CD8-positive, alpha-beta memory T cell (primary cell): ENCODE measurements around the gene TENM3. TPM values are rescaled to one million over a fixed set of nuclear protein-coding genes. Genes with fewer than 3 reads are reported as not detected.
"Not testable (repeated sequence)": the region's sequence is repeated elsewhere in the genome, so short reads cannot be mapped to it uniquely, and the experiment has no call there.

ENCODE experiments used
- CTCF ChIA-PET: fragments of 350-600 bp; sonication (Branson Sonifier 250); formaldehyde crosslinking; loops from one replicate; lab custom pipeline; 2021; ENCODE audit warnings: antibody characterized with exemption; lab: Charles Lee
- POLR2A ChIA-PET: fragments of 350-600 bp; sonication (Branson Sonifier 250); formaldehyde crosslinking; loops from one replicate; lab custom pipeline; 2021; ENCODE audit warnings: antibody characterized with exemption; lab: Charles Lee
- DNase-seq, 5 donors: peaks; one replicate each; pipeline versions ENCODE4 v3.0.0 to v3.0.0-alpha.2; 2020 to 2022; ENCODE audit warnings: mixed read lengths in 1 of 5
- H3K27ac ChIP-seq: one replicate; pipeline ENCODE4 v1.7.0; 2013; ENCODE audit warnings: low read depth, mild to moderate bottlenecking, low read length, moderate library complexity
- H3K27me3 ChIP-seq: 2 replicates; pipeline ENCODE4 v1.7.0; 2013; ENCODE audit warnings: low read length, mild to moderate bottlenecking; ENCODE audit not compliant: insufficient read depth, poor library complexity, severe bottlenecking
- H3K36me3 ChIP-seq: 2 replicates; pipeline ENCODE4 v1.7.0; 2013; ENCODE audit warnings: mild to moderate bottlenecking, low read length, moderate library complexity; ENCODE audit not compliant: insufficient read depth
- H3K4me1 ChIP-seq: 2 replicates; pipeline ENCODE4 v1.7.0; 2013; ENCODE audit warnings: mild to moderate bottlenecking, low read length, moderate library complexity; ENCODE audit not compliant: insufficient read depth
- H3K4me3 ChIP-seq: 2 replicates; pipeline ENCODE4 v1.7.0; 2013; ENCODE audit warnings: mild to moderate bottlenecking, low read length
- H3K9me3 ChIP-seq: 2 replicates; pipeline ENCODE4 v1.7.0; 2013; ENCODE audit warnings: mild to moderate bottlenecking, low read length
- H3K27ac Mint-ChIP-seq, 8 donors: one replicate each; pipeline ENCODE4 v1.8.0; 2020 to 2021; ENCODE audit warnings: mixed read lengths in 8 of 8, mild to moderate bottlenecking in 6 of 8, inconsistent platforms in 3 of 8, moderate library complexity in 3 of 8
- H3K27me3 Mint-ChIP-seq, 2 donors: one replicate each; pipeline ENCODE4 v1.8.0; 2020 to 2021; ENCODE audit warnings: mixed read lengths in 2 of 2, mild to moderate bottlenecking in 1 of 2, moderate library complexity in 1 of 2
- H3K36me3 Mint-ChIP-seq, 3 donors: one replicate each; pipeline ENCODE4 v1.8.0; 2020 to 2021; ENCODE audit warnings: mixed read lengths in 3 of 3, inconsistent platforms in 1 of 3, mild to moderate bottlenecking in 1 of 3
- H3K4me1 Mint-ChIP-seq, 3 donors: one replicate each; pipeline ENCODE4 v1.8.0; 2020 to 2021; ENCODE audit warnings: mixed read lengths in 3 of 3, inconsistent platforms in 1 of 3, mild to moderate bottlenecking in 1 of 3
- H3K4me3 Mint-ChIP-seq, 7 donors: one replicate each; pipeline ENCODE4 v1.8.0; 2020 to 2021; ENCODE audit warnings: mixed read lengths in 7 of 7, mild to moderate bottlenecking in 6 of 7, moderate library complexity in 4 of 7, inconsistent platforms in 2 of 7
- H3K9me3 Mint-ChIP-seq, 5 donors: one replicate each; pipeline ENCODE4 v1.8.0; 2020 to 2022; ENCODE audit warnings: mixed read lengths in 5 of 5, mild to moderate bottlenecking in 3 of 5, moderate library complexity in 2 of 5, inconsistent platforms in 1 of 5
- polyA plus RNA-seq: library from polyadenylated mRNA; unstranded; fragments of 300-500 nt; fragmentation: Illumina TruSeq; gene quantifications from one replicate; pipeline ENCODE4 v1.2.3, GENCODE V29; 2021
- total RNA-seq, 2 experiments: library from RNA; stranded (reverse); gene quantifications; one replicate each; pipeline ENCODE4 v1.2.3, GENCODE V29; 2021

TENM3 gene
- total and polyA plus RNA-seq, 3 experiments from 2014 or later = not detected

DNA sequence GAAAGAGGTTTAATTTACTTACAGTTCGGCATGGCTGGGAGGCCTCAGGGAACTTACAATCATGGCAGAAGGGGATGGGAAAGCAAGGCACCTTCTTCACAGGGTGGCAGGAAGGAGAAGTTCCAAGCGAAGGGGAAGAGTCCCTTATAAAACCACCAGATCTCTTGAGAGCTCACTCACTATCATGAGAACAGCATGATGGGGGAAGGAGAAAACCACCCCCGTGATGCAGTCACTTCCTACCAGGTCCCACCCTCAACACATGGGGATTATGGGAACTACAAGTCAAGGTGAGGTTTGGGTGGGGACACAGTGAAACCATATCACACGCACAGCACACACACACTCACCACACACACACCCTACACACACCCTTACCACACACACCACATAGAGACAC is 569.7 kb downstream of the TENM3 start:
- H3K9me3 Mint-ChIP-seq = peaks cover 6 to 26% (median 10%) of the 10 kb centered on the region in 5 donors
- ChIA-PET POLR2A (no interaction called here), CTCF (no interaction called here)
- Histone ChIP-seq H3K9me3 (no peaks in the 10 kb centered on the region), H3K27me3 (no peaks in the 10 kb centered on the region), H3K36me3 (no peaks in the 10 kb centered on the region), H3K27ac (no peak overlapping the region), H3K4me1 (peaks cover 19% of the 10 kb centered on the region), H3K4me3 (no peak overlapping the region)
- H3K27ac Mint-ChIP-seq = peak overlapping the region in 3 of 8 donors; percentile 44 to 90 (median 79)
- DNase-seq = no peak
- peaks cover 0 to 18% (median 6%) of the 10 kb centered on the region in 3 donors for H3K4me1 Mint-ChIP-seq
- peaks cover 0 to 14% (median 1%) of the 10 kb centered on the region in 3 donors for H3K36me3 Mint-ChIP-seq
- no peaks in the 10 kb centered on the region for H3K27me3 Mint-ChIP-seq
- no peak overlapping the region for H3K4me3 Mint-ChIP-seq

DNA sequence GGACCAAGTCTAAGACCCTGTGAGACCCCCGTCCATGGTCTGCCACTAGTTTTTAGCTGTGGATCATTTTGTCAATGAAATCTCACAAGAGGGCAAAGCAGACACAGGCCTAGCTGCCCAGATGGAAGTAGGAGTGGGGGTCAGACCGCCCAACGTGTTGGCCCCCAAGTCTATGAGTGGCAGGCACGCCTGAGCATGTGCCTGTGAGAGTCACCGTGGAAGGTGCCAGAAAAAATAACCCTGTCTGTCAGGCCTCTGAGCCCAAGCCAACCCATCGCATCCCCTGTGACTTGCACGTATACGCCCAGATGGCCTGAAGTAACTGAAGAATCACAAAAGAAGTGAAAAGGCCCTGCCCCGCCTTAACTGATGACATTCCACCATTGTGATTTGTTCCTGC is 570.9 kb downstream of the TENM3 start:
- peak overlapping the region in 2 of 8 donors; percentile 10 to 14 for H3K27ac Mint-ChIP-seq
- H3K36me3 Mint-ChIP-seq = peaks cover 0 to 14% (median 1%) of the 10 kb centered on the region in 3 donors
- H3K36me3 ChIP-seq, H3K9me3 ChIP-seq, H3K27me3 ChIP-seq, H3K27ac ChIP-seq, CTCF ChIA-PET, DNase-seq, H3K27me3 Mint-ChIP-seq, H3K4me3 Mint-ChIP-seq, H3K4me3 ChIP-seq, POLR2A ChIA-PET: not testable (repeated sequence)
- peaks cover 0 to 18% (median 6%) of the 10 kb centered on the region in 3 donors for H3K4me1 Mint-ChIP-seq
- peaks cover 12% of the 10 kb centered on the region for H3K4me1 ChIP-seq
- peaks cover 6 to 19% (median 10%) of the 10 kb centered on the region in 5 donors for H3K9me3 Mint-ChIP-seq

DNA sequence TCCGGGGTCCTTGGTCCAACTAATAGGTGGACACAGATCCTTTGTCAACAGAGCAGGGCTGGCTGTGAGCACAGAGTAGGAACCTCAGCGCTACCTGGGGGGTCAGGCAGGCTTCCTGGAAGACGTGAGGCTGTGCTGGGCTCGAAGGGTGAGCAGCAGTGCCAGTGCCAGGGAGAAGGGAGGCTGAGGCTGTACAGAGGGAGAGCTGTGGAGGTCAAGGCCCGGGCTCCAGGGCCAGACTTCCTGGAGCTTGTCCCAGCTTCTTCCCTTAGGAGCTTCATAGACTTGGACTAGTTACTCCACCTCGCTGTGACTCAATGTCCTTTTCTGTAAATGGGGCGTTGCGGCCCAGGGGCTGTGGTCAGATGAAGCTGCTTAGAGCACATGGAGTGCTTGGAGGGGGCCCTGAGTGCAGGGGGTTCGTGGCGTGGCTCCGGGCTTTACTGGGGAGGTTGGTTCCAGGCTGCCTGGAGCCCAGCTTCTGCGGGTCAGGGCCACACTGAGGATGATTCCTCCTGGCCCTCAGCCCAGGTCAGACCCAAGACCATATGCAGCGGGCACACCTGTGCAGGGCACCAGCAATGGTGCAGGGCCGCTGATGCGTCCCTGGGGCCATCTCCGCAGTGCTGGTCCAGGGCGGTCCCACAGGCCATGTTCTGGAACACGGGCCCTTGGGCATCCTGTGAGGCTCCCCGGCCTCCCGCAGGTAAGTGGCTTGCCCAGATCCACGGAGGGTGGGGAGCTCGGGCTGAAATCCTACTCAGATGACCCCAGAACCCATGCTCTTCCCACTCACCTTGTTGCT is 575.9 kb downstream of the TENM3 start:
- Mint-ChIP-seq H3K36me3 (no peaks in the 10 kb centered on the region), H3K27me3 (no peaks in the 10 kb centered on the region), H3K27ac (no peak overlapping the region), H3K4me3 (no peak overlapping the region), H3K4me1 (no peaks in the 10 kb centered on the region), H3K9me3 (no peaks in the 10 kb centered on the region)
- POLR2A ChIA-PET = no interaction called here
- H3K9me3 ChIP-seq = no peaks in the 10 kb centered on the region
- no peak overlapping the region for H3K27ac ChIP-seq
- no peaks in the 10 kb centered on the region for H3K36me3 ChIP-seq
- no peak for DNase-seq
- H3K4me3 ChIP-seq = no peak overlapping the region
- CTCF ChIA-PET = interaction anchor here (0.7 kb wide), 1 partner anchor 13 kb away, joined by 3 read pairs; no protein-coding TSS in a partner anchor
- H3K27me3 ChIP-seq = no peaks in the 10 kb centered on the region
- H3K4me1 ChIP-seq = no peaks in the 10 kb centered on the region

DNA sequence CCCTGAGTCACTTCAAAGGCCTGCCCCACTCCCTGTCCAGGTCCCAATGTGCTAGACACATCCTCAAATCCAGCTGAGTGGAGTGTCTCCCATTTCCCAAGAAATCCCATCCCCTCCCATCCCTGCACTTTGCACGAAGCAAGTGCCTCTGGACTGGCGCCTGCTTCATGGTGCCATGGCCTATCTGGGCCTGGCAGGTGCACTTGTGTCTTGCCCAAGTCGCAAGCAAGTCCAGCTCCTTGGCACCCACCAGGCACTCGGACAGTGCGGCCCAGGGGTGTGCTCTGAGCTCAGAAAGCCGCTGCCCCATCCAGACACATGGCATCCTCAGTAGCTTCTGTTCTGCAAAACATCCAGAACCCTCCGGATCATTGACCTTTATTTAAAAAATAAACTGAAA is 576.5 kb downstream of the TENM3 start:
- ChIA-PET CTCF (interaction anchor here (0.7 kb wide), 1 partner anchor 14 kb away, joined by 3 read pairs; no protein-coding TSS in a partner anchor), POLR2A (no interaction called here)
- H3K4me3 ChIP-seq = no peak overlapping the region
- H3K4me1 Mint-ChIP-seq = no peaks in the 10 kb centered on the region
- DNase-seq = no peak
- H3K27me3 ChIP-seq = no peaks in the 10 kb centered on the region
- H3K27ac ChIP-seq = no peak overlapping the region
- H3K9me3 ChIP-seq = no peaks in the 10 kb centered on the region
- no peak overlapping the region for H3K4me3 Mint-ChIP-seq
- no peaks in the 10 kb centered on the region for H3K4me1 ChIP-seq
- no peaks in the 10 kb centered on the region for H3K27me3 Mint-ChIP-seq
- no peak overlapping the region for H3K27ac Mint-ChIP-seq
- no peaks in the 10 kb centered on the region for H3K36me3 ChIP-seq
- H3K36me3 Mint-ChIP-seq = no peaks in the 10 kb centered on the region
- H3K9me3 Mint-ChIP-seq = no peaks in the 10 kb centered on the region

DNA sequence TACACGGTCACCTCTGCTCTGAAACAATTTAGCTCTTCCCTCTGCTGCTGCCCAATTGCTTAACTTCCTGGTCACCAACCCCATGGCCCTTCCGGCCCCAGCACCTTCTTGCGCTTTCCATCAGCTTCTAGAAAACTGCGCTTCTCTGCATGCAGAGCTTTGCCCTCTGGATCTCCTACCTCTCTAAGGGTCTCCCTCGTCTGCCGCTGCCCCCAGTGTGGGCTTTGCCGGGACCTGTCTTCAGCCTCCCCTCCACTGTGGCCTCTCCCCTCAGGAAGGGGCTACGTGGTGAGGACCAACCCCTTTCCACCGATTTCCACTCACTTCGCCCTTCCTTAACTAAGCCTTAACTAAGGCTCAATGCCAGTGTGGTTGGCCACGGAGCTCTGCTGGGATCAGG is 579.4 kb downstream of the TENM3 start:
- H3K27ac ChIP-seq = no peak overlapping the region
- H3K9me3 ChIP-seq = no peaks in the 10 kb centered on the region
- no peak for DNase-seq
- CTCF ChIA-PET = no interaction called here
- Mint-ChIP-seq H3K36me3 (no peaks in the 10 kb centered on the region), H3K4me1 (no peaks in the 10 kb centered on the region), H3K9me3 (no peaks in the 10 kb centered on the region), H3K27ac (no peak overlapping the region), H3K27me3 (peaks cover 2 to 7% of the 10 kb centered on the region in 2 donors), H3K4me3 (no peak overlapping the region)
- H3K4me1 ChIP-seq = no peaks in the 10 kb centered on the region
- POLR2A ChIA-PET = no interaction called here
- no peaks in the 10 kb centered on the region for H3K36me3 ChIP-seq
- no peak overlapping the region for H3K4me3 ChIP-seq
- H3K27me3 ChIP-seq = no peaks in the 10 kb centered on the region

DNA sequence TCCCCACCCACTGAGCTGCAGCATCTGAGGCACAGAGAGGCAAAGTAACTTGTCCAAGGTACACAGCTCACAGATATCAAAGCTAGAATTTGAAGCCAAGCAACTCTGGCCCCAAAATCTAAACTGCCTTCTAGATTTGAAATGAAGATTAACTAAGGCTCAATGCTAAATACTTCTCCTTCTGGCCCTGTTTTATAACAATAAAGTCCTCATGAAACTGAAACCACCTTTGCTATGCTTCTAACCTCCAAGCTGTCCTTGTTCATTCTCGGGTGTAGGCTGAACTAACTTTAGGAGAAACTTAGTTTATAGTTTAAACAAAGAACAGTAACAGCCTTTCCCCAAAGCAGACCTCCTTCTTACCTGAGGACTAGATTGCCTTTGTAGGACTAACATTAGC is 580.4 kb downstream of the TENM3 start:
- H3K36me3 Mint-ChIP-seq = no peaks in the 10 kb centered on the region
- peaks cover 7 to 12% of the 10 kb centered on the region in 2 donors for H3K27me3 Mint-ChIP-seq
- CTCF ChIA-PET = no interaction called here
- Histone ChIP-seq H3K4me3 (no peak overlapping the region), H3K27ac (no peak overlapping the region), H3K36me3 (no peaks in the 10 kb centered on the region), H3K4me1 (no peaks in the 10 kb centered on the region), H3K27me3 (no peaks in the 10 kb centered on the region), H3K9me3 (no peaks in the 10 kb centered on the region)
- no peak overlapping the region for H3K27ac Mint-ChIP-seq
- no peaks in the 10 kb centered on the region for H3K9me3 Mint-ChIP-seq
- POLR2A ChIA-PET = no interaction called here
- H3K4me1 Mint-ChIP-seq = no peaks in the 10 kb centered on the region
- H3K4me3 Mint-ChIP-seq = no peak overlapping the region
- DNase-seq = no peak

DNA sequence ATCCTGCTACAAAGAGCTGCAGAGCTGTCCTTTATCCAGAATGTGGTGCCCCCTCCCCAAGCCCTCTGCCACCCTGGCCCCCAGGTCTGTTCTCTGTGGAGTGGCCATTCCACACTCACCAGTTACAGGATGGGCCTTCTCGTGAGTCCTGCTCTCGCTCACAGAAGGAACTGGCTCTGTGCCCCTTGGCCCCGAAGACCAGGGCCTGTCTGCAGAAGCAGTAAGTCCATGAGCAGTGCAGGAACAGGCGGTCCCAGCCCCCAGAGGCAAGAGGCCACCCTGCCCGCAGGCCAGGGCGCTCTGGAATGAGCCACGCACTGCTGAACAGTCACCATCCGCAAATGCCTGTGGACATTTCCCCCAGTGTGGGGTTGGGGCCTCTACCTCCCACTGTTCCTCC is 581.8 kb downstream of the TENM3 start:
- H3K27me3 Mint-ChIP-seq = peaks cover 8 to 12% of the 10 kb centered on the region in 2 donors
- no peaks in the 10 kb centered on the region for H3K27me3 ChIP-seq
- H3K9me3 Mint-ChIP-seq = no peaks in the 10 kb centered on the region
- H3K36me3 ChIP-seq = no peaks in the 10 kb centered on the region
- DNase-seq = no peak
- POLR2A ChIA-PET = no interaction called here
- H3K36me3 Mint-ChIP-seq = no peaks in the 10 kb centered on the region
- CTCF ChIA-PET = no interaction called here
- no peak overlapping the region for H3K4me3 Mint-ChIP-seq
- H3K27ac ChIP-seq = no peak overlapping the region
- no peaks in the 10 kb centered on the region for H3K9me3 ChIP-seq
- H3K4me1 ChIP-seq = no peaks in the 10 kb centered on the region
- H3K4me3 ChIP-seq = no peak overlapping the region
- no peaks in the 10 kb centered on the region for H3K4me1 Mint-ChIP-seq
- no peak overlapping the region for H3K27ac Mint-ChIP-seq

DNA sequence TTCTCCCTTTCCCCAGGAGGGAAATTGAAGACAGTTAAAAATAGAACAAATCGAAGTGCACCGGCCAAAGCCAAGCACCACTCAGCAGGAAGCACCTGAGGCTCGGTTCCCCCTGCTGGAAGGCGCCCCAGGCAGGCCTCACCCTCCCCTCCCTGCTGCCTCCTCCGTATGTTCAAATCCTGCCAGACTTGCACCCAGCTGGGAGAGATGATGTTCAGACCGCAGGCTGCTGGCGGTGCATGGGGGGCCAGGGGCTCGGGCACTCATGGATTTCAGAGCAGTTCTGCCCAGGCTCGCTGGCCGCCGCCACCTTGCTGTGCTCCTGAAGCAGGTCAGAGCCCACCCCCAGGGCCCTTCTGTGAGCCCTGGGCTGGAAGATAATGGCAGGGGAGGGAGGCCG is 582.6 kb downstream of the TENM3 start:
- ChIA-PET CTCF (no interaction called here), POLR2A (no interaction called here)
- no peak overlapping the region for H3K4me3 Mint-ChIP-seq
- no peaks in the 10 kb centered on the region for H3K9me3 Mint-ChIP-seq
- H3K4me1 Mint-ChIP-seq = no peaks in the 10 kb centered on the region
- Histone ChIP-seq H3K9me3 (no peaks in the 10 kb centered on the region), H3K36me3 (no peaks in the 10 kb centered on the region), H3K27me3 (no peaks in the 10 kb centered on the region), H3K27ac (no peak overlapping the region), H3K4me1 (no peaks in the 10 kb centered on the region), H3K4me3 (no peak overlapping the region)
- H3K36me3 Mint-ChIP-seq = no peaks in the 10 kb centered on the region
- peaks cover 8 to 12% of the 10 kb centered on the region in 2 donors for H3K27me3 Mint-ChIP-seq
- no peak overlapping the region for H3K27ac Mint-ChIP-seq
- DNase-seq = no peak
